ENCODE data around the gene GLMP. TPM values are rescaled to one million over a fixed set of nuclear protein-coding genes. Genes with fewer than 3 reads are reported as not detected.

The GLMP gene
- total RNA-seq, 4 donors from 2014 or later = 31.9 to 53.0 (median 38.6) TPM

- Histone ChIP-seq H3K27ac (no peak overlapping the region), H3K9me3 (no peaks in the 10 kb centered on the region), H3K4me1 (no peaks in the 10 kb centered on the region), H3K4me3 (no peak overlapping the region), H3K27me3 (no peaks in the 10 kb centered on the region), H3K36me3 (peaks cover 17 to 100% of the 10 kb centered on the region in 2 donors)
- no peak for ATAC-seq
- 58% methylated on average over 2 of the region's 2 CpGs; no CpG with 5 or more reads in 1 of the 2 donors for WGBS, 2 donors (ENCODE audit: low coverage in 1 of 2)
- TF ChIP-seq CTCF (IDR thresholded peaks at IDR 0.05) = no peak
- TF ChIP-seq POLR2AphosphoS5 (IDR thresholded peaks at IDR 0.05) = no peak
- TF ChIP-seq POLR2A (IDR thresholded peaks at IDR 0.05) = no peak
- no peak for TF ChIP-seq EP300 (IDR thresholded peaks at IDR 0.05)
Measured at GRCh38 chr1:156257711-156258110, 37.8 kb downstream of the GLMP start.

GRCh38 chr1:156253634-156254033 lies 41.8 kb downstream of the GLMP start:
- Histone ChIP-seq H3K27ac (no peak overlapping the region), H3K4me3 (no peak overlapping the region), H3K4me1 (no peaks in the 10 kb centered on the region), H3K36me3 (peaks cover 4 to 98% of the 10 kb centered on the region in 2 donors), H3K27me3 (no peaks in the 10 kb centered on the region), H3K9me3 (no peaks in the 10 kb centered on the region)
- ATAC-seq = no peak
- WGBS, 2 donors (ENCODE audit: low coverage in 1 of 2) = 92 to 100% methylated on average over 1 to 3 of the region's 3 CpGs
- TF ChIP-seq EP300 (IDR thresholded peaks at IDR 0.05) (no peak), POLR2A (IDR thresholded peaks at IDR 0.05) (no peak), POLR2AphosphoS5 (IDR thresholded peaks at IDR 0.05) (no peak)

GRCh38 chr1:156251527-156251926 lies 44.0 kb downstream of the GLMP start:
- ATAC-seq = no peak
- H3K27me3 ChIP-seq = peaks cover 6% of the 10 kb centered on the region
- no peaks in the 10 kb centered on the region for H3K9me3 ChIP-seq
- H3K27ac ChIP-seq = no peak overlapping the region
- WGBS, 2 donors (ENCODE audit: low coverage in 1 of 2) = 17% methylated on average over 1 of the region's 3 CpGs; no CpG with 5 or more reads in 1 of the 2 donors
- TF ChIP-seq EP300 (IDR thresholded peaks at IDR 0.05) = no peak
- TF ChIP-seq POLR2AphosphoS5 (IDR thresholded peaks at IDR 0.05) = no peak
- no peak for TF ChIP-seq POLR2A (IDR thresholded peaks at IDR 0.05)
- TF ChIP-seq CTCF (IDR thresholded peaks at IDR 0.05) = no peak
- peaks cover 0 to 19% (median 11%) of the 10 kb centered on the region in 3 donors for H3K4me1 ChIP-seq
- H3K36me3 ChIP-seq = peaks cover 0 to 77% of the 10 kb centered on the region in 2 donors
- no peak overlapping the region for H3K4me3 ChIP-seq

- no peaks in the 10 kb centered on the region for H3K9me3 ChIP-seq
- H3K4me3 ChIP-seq = no peak overlapping the region
- no peak for ATAC-seq
- H3K36me3 ChIP-seq = peaks cover 0 to 58% of the 10 kb centered on the region in 2 donors
- peaks cover 0 to 35% (median 20%) of the 10 kb centered on the region in 3 donors for H3K4me1 ChIP-seq
- H3K27ac ChIP-seq = no peak overlapping the region
- WGBS, 2 donors (ENCODE audit: low coverage in 1 of 2) = 83% methylated on average over 2 of the region's 5 CpGs; no CpG with 5 or more reads in 1 of the 2 donors
- TF ChIP-seq POLR2A (IDR thresholded peaks at IDR 0.05) (no peak), CTCF (IDR thresholded peaks at IDR 0.05) (no peak), POLR2AphosphoS5 (IDR thresholded peaks at IDR 0.05) (no peak), EP300 (IDR thresholded peaks at IDR 0.05) (no peak)
- H3K27me3 ChIP-seq = peaks cover 26% of the 10 kb centered on the region
Measured at GRCh38 chr1:156249593-156249992, 45.9 kb downstream of the GLMP start.

- Histone ChIP-seq H3K27ac (no peak overlapping the region), H3K27me3 (peaks cover 37% of the 10 kb centered on the region), H3K36me3 (peaks cover 0 to 50% of the 10 kb centered on the region in 2 donors), H3K4me1 (peaks cover 0 to 35% (median 20%) of the 10 kb centered on the region in 3 donors), H3K4me3 (no peak overlapping the region), H3K9me3 (no peaks in the 10 kb centered on the region)
- ATAC-seq = no peak
- TF ChIP-seq EP300 (IDR thresholded peaks at IDR 0.05) = no peak
- no peak for TF ChIP-seq POLR2AphosphoS5 (IDR thresholded peaks at IDR 0.05)
- no peak for TF ChIP-seq POLR2A (IDR thresholded peaks at IDR 0.05)
- 67% methylated on average over 3 of the region's 4 CpGs; no CpG with 5 or more reads in 1 of the 2 donors for WGBS, 2 donors (ENCODE audit: low coverage in 1 of 2)
Measured at GRCh38 chr1:156248323-156248683, 47.2 kb downstream of the GLMP start.

Measured in gastroesophageal sphincter (tissue), 4 donors.